Endothelial cell of umbilical vein (primary cell): ENCODE measurements around the gene RBMS3. TPM values are rescaled to one million over a fixed set of nuclear protein-coding genes. Genes with fewer than 3 reads are reported as not detected.

Source experiments
- BruUV-seq: library from RNA; stranded (reverse); fragments of 400-500 nt; replicated peaks from 2 replicates; lab custom pipeline; 2021; lab: Mats Ljungman, UMichigan
- CTCF ChIA-PET: fragments of 300-600, 350-600 bp; sonication (Branson Sonifier 250); formaldehyde crosslinking; loops from one replicate; lab custom pipeline; 2021; ENCODE audit warnings: antibody characterized with exemption, inconsistent platforms; lab: Charles Lee
- POLR2A ChIA-PET: fragments of 300-600, 350-600 bp; sonication (Branson Sonifier 250); formaldehyde crosslinking; loops from one replicate; lab custom pipeline; 2021; ENCODE audit warnings: antibody characterized with exemption, inconsistent platforms; lab: Charles Lee
- DNase-seq: peaks from one replicate; pipeline ENCODE4 v3.0.0-alpha.2; 2011; ENCODE audit warnings: low read depth, low spot score
- FAIRE-seq: peaks from 2 replicates; lab custom pipeline; 2011; peaks lifted over from hg19 to GRCh38; lab: Jason Lieb, UNC
- H2AFZ ChIP-seq: 2 replicates; pipeline ENCODE4 v1.6.0; 2012; ENCODE audit warnings: low read depth, low read length, control low read depth, inconsistent platforms
- H3K27ac ChIP-seq: 2 replicates; pipeline ENCODE4 v1.5.1; 2011; ENCODE audit warnings: low read depth, mild to moderate bottlenecking, control low read depth, low read length, moderate library complexity; ENCODE audit not compliant: insufficient read depth
- H3K27me3 ChIP-seq, 2 experiments: 2 replicates each; pipeline versions ENCODE4 v1.6.0 to v1.6.1; 2011; ENCODE audit warnings: low read length in 2 of 2, mixed read lengths in 1 of 2; ENCODE audit not compliant: control insufficient read depth in 2 of 2, insufficient read depth in 2 of 2
- H3K36me3 ChIP-seq, 2 experiments: 2 replicates in 1 of 2; 3 replicates in 1 of 2; pipeline ENCODE4 v1.5.1; 2011; ENCODE audit warnings: low read length in 2 of 2, mild to moderate bottlenecking in 1 of 2, moderate library complexity in 1 of 2; ENCODE audit not compliant: control insufficient read depth in 2 of 2, insufficient read depth in 2 of 2; ENCODE audit errors: extremely low read depth in 1 of 2
- H3K4me1 ChIP-seq: 3 replicates; pipeline ENCODE4 v1.5.1; 2011; ENCODE audit warnings: mild to moderate bottlenecking, low read length; ENCODE audit not compliant: control insufficient read depth, insufficient read depth; ENCODE audit errors: extremely low read depth
- H3K4me2 ChIP-seq: 2 replicates; pipeline ENCODE4 v1.6.1; 2011; ENCODE audit warnings: low read length, control low read depth, mixed read lengths; ENCODE audit not compliant: insufficient read depth
- H3K4me3 ChIP-seq, 3 experiments: fragments of 200-600 bp in 1 of 3; sonication (generic), shearing (Covaris generic) in 1 of 3; replicated peaks in 1 of 3; 2 replicates each; pipeline ENCODE4 v1.5.1; 2011 to 2016; ENCODE audit warnings: control low read depth in 3 of 3, low read length in 3 of 3, mild to moderate bottlenecking in 2 of 3, inconsistent platforms in 1 of 3, low read depth in 1 of 3, moderate library complexity in 1 of 3; ENCODE audit not compliant: insufficient read depth in 1 of 3
- H3K79me2 ChIP-seq: 2 replicates; pipeline ENCODE4 v1.6.0; 2012; ENCODE audit warnings: low read length, inconsistent platforms; ENCODE audit not compliant: control insufficient read depth, insufficient read depth
- H3K9ac ChIP-seq: replicated peaks from 2 replicates; pipeline ENCODE3; 2011; ENCODE audit warnings: low read length, control low read depth; ENCODE audit not compliant: insufficient read depth; ENCODE audit errors: extremely low read depth
- H3K9me1 ChIP-seq: replicated peaks from 3 replicates; pipeline ENCODE4 v1.6.0; 2011; ENCODE audit warnings: mild to moderate bottlenecking, low read length; ENCODE audit not compliant: control insufficient read depth, insufficient read depth; ENCODE audit errors: extremely low read depth
- H3K9me3 ChIP-seq: replicated peaks from 2 replicates; pipeline ENCODE4 v1.5.1; 2012; ENCODE audit warnings: low read length, inconsistent platforms; ENCODE audit not compliant: control insufficient read depth, insufficient read depth
- H4K20me1 ChIP-seq: replicated peaks from 2 replicates; pipeline ENCODE3; 2011; ENCODE audit warnings: mild to moderate bottlenecking, low read length; ENCODE audit not compliant: control insufficient read depth, insufficient read depth; ENCODE audit errors: extremely low read depth
- CTCF ChIP-seq, 2 donors: IDR thresholded peaks; 1 replicate in 1 of 2; 2 replicates in 1 of 2; pipeline ENCODE4 v1.5.1; 2011; ENCODE audit warnings: low read length in 2 of 2, mild to moderate bottlenecking in 2 of 2, moderate library complexity in 2 of 2, control low read depth in 1 of 2, inconsistent platforms in 1 of 2, low read depth in 1 of 2; ENCODE audit not compliant: insufficient read depth in 1 of 2; ENCODE audit errors: extremely low read depth in 1 of 2
- FOS ChIP-seq: IDR thresholded peaks from 2 replicates; pipeline ENCODE4 v1.6.1; 2011; ENCODE audit warnings: mild to moderate bottlenecking, low read length, moderate library complexity, borderline replicate concordance; ENCODE audit not compliant: insufficient read depth
- GATA2 ChIP-seq: IDR thresholded peaks from 2 replicates; pipeline ENCODE4 v1.7.0; 2011; ENCODE audit warnings: low read depth, mild to moderate bottlenecking, moderate library complexity, mixed read lengths, low read length; ENCODE audit not compliant: insufficient read length, insufficient read depth
- JUN ChIP-seq: IDR thresholded peaks from 2 replicates; pipeline ENCODE4 v1.6.1; 2011; ENCODE audit warnings: borderline replicate concordance, low read depth; ENCODE audit not compliant: insufficient read length, insufficient read depth
- MYC ChIP-seq: IDR thresholded peaks from one replicate; pipeline ENCODE4 v1.6.1; 2011; ENCODE audit warnings: mild to moderate bottlenecking, low read depth, low read length
- POLR2A ChIP-seq: IDR thresholded peaks from 2 replicates; pipeline ENCODE4 v1.6.1; 2012; ENCODE audit warnings: low read depth, mild to moderate bottlenecking, control low read depth, low read length
- POLR2AphosphoS5 ChIP-seq: IDR thresholded peaks from 2 replicates; pipeline ENCODE4 v1.6.1; 2012; ENCODE audit warnings: low read depth, mild to moderate bottlenecking, control low read depth, low read length, moderate library complexity; ENCODE audit not compliant: insufficient read depth
- dilution Hi-C: fragments of 300-500 bp; cut with MboI; formaldehyde crosslinking; loops from one replicate; pipeline ENCODE4 v1.15.0; 2019; ENCODE audit warnings: low sequenced_read_pairs; ENCODE audit not compliant: extremely low pct_ligation_motif_present
- intact Hi-C: fragments of 100-400 bp; cut with micrococcal nuclease; formaldehyde crosslinking; loops from one replicate; pipeline ENCODE4 v1.10.0; 2022
- polyA plus RNA-seq, 4 experiments: library from polyadenylated mRNA; depleted of rRNA in 3 of 4; stranded (reverse) in 3 of 4; unstranded in 1 of 4; fragments of >200 nt; gene quantifications; 2 replicates each; pipeline versions ENCODE4 v1.2.1 to v1.2.3, GENCODE V29; 2011 to 2012; ENCODE audit warnings: missing spikeins in 1 of 4
- total RNA-seq: library from RNA; stranded (reverse); gene quantifications from 2 replicates; pipeline ENCODE4 v1.2.3, GENCODE V29; 2021

The RBMS3 gene
- total and polyA plus RNA-seq, 2 donors (not counting 3 experiments of a cell fraction or from before 2014, with no cell fraction given) = 13.6 to 42.3 TPM

GRCh38 chr3:29267226-29267625 is 13.6 kb upstream of the RBMS3 start:
- no peaks in the 10 kb centered on the region for H3K9me1 ChIP-seq
- H3K36me3 ChIP-seq = no peaks in the 10 kb centered on the region
- no TSS peak for BruUV-seq
- H3K27me3 ChIP-seq = no peaks in the 10 kb centered on the region
- TF ChIP-seq POLR2A = no peak
- TF ChIP-seq JUN = no peak
- TF ChIP-seq FOS = no peak
- TF ChIP-seq POLR2AphosphoS5 = no peak
- TF ChIP-seq GATA2 = no peak
- TF ChIP-seq CTCF (IDR thresholded peaks at IDR 0.05; ENCODE audit: extremely low read depth in 1 of 2, insufficient read depth in 1 of 2, low read depth in 1 of 2, low read length in 2 of 2) = no peak
- no peak for TF ChIP-seq MYC
- H2AFZ ChIP-seq = no peak overlapping the region
- dilution Hi-C loops (no loop called here), intact Hi-C loops (no loop called here)
- H3K27ac ChIP-seq = no peak overlapping the region
- no peak overlapping the region for H3K4me2 ChIP-seq
- H3K9me3 ChIP-seq = no peaks in the 10 kb centered on the region
- no peaks in the 10 kb centered on the region for H3K4me1 ChIP-seq
- H4K20me1 ChIP-seq = no peaks in the 10 kb centered on the region
- no peaks in the 10 kb centered on the region for H3K79me2 ChIP-seq
- no peak overlapping the region for H3K9ac ChIP-seq
- no peak overlapping the region for H3K4me3 ChIP-seq
- DNase-seq (no peak), FAIRE-seq (no peak)
- ChIA-PET POLR2A (no interaction called here), CTCF (interaction anchor here (1.0 to 1.4 kb wide), 3 partner anchors 9 to 351 kb away, joined by 3 to 5 read pairs (median 3); no protein-coding TSS in a partner anchor)
